H1 (cell line): ENCODE results near the gene LYRM4. TPM values are rescaled to one million over a fixed set of nuclear protein-coding genes. Genes with fewer than 3 reads are reported as not detected.

ENCODE experiments used
- ASH2L ChIP-seq: fragments of 200-600, 300-600 bp; sonication (generic); IDR thresholded peaks from one replicate; pipeline ENCODE4 v1.7.1; 2017; ENCODE audit warnings: low read length
- BCL11A ChIP-seq, 2 experiments: IDR thresholded peaks; one replicate each; pipeline ENCODE4 v1.6.1; 2011; ENCODE audit warnings: low read depth in 2 of 2, low read length in 2 of 2, mild to moderate bottlenecking in 2 of 2
- BRCA1 ChIP-seq: IDR thresholded peaks from 2 replicates; pipeline ENCODE4 v1.6.1; 2012; ENCODE audit warnings: low read depth, low read length, improper control_type of control experiment
- CTBP2 ChIP-seq: IDR thresholded peaks from 2 replicates; pipeline ENCODE4 v1.7.0; 2011; ENCODE audit warnings: borderline replicate concordance, mild to moderate bottlenecking, moderate library complexity, mixed read lengths, low read length; ENCODE audit not compliant: insufficient read depth, insufficient read length
- EZH2 ChIP-seq: fragments of 200-600 bp; sonication (generic); IDR thresholded peaks from 2 replicates; pipeline ENCODE4 v1.7.1; 2012; ENCODE audit warnings: low read depth, mild to moderate bottlenecking, moderate library complexity, low read length, inconsistent platforms; ENCODE audit not compliant: severe bottlenecking
- JUN ChIP-seq: IDR thresholded peaks from 2 replicates; pipeline ENCODE4 v1.6.1; 2011; ENCODE audit warnings: low read depth, mild to moderate bottlenecking, improper control_type of control experiment, low read length
- KDM1A ChIP-seq: fragments of 200-600, 300-600 bp; sonication (generic); IDR thresholded peaks from 2 replicates; pipeline ENCODE4 v1.7.1; 2016; ENCODE audit warnings: mild to moderate bottlenecking, low read length, borderline replicate concordance
- KDM5A ChIP-seq: fragments of 200-600 bp; IDR thresholded peaks from 2 replicates; pipeline ENCODE4 v1.7.1; 2012; ENCODE audit warnings: mild to moderate bottlenecking, low read length, inconsistent platforms, mixed read lengths
- PHF8 ChIP-seq: fragments of 200-600 bp; sonication (generic); conservative IDR thresholded peaks from 2 replicates; pipeline ENCODE4 v1.7.1; 2012; ENCODE audit warnings: low read depth, mild to moderate bottlenecking, inconsistent platforms, low read length, moderate library complexity
- POLR2A ChIP-seq, 2 experiments: IDR thresholded peaks; 1 replicate in 1 of 2; 2 replicates in 1 of 2; pipeline ENCODE4 v1.6.1; 2011; ENCODE audit warnings: low read depth in 2 of 2, low read length in 2 of 2, mild to moderate bottlenecking in 2 of 2; ENCODE audit errors: control extremely low read depth in 1 of 2
- POU5F1 ChIP-seq: IDR thresholded peaks from 2 replicates; pipeline ENCODE4 v1.6.1; 2011; ENCODE audit warnings: low read depth, mild to moderate bottlenecking, low read length, moderate library complexity
- RFX5 ChIP-seq: IDR thresholded peaks from 2 replicates; pipeline ENCODE4 v1.6.1; 2011; ENCODE audit warnings: low read depth, low read length, improper control_type of control experiment, borderline replicate concordance
- RXRA ChIP-seq: IDR thresholded peaks from 2 replicates; pipeline ENCODE4 v1.6.1; 2011; ENCODE audit warnings: low read depth, mild to moderate bottlenecking, low read length, moderate library complexity; ENCODE audit not compliant: insufficient read depth
- SIRT6 ChIP-seq: IDR thresholded peaks from one replicate; pipeline ENCODE4 v1.7.1; 2012; ENCODE audit warnings: low read length, inconsistent platforms
- SP1 ChIP-seq: IDR thresholded peaks from 2 replicates; pipeline ENCODE4 v1.6.1; 2011; ENCODE audit warnings: low read depth, low read length
- SP2 ChIP-seq: IDR thresholded peaks from 2 replicates; pipeline ENCODE4 v1.6.1; 2012; ENCODE audit warnings: mild to moderate bottlenecking, low read length, inconsistent platforms
- SP4 ChIP-seq: IDR thresholded peaks from 2 replicates; pipeline ENCODE4 v1.6.1; 2012; ENCODE audit warnings: low read length, inconsistent platforms
- SUZ12 ChIP-seq: fragments of 200-600 bp; sonication (generic); IDR thresholded peaks from 2 replicates; pipeline ENCODE4 v1.6.1; 2012; ENCODE audit warnings: mild to moderate bottlenecking, inconsistent platforms, low read length, moderate library complexity, mixed read lengths
- TAF1 ChIP-seq: IDR thresholded peaks from 2 replicates; pipeline ENCODE4 v1.6.1; 2011; ENCODE audit warnings: mild to moderate bottlenecking, low read depth, low read length
- TBP ChIP-seq: IDR thresholded peaks from 2 replicates; pipeline ENCODE4 v1.6.1; 2011; ENCODE audit warnings: low read depth, low read length, improper control_type of control experiment
- YY1 ChIP-seq: IDR thresholded peaks from 2 replicates; pipeline ENCODE4 v1.6.1; 2011; ENCODE audit warnings: low read depth, mild to moderate bottlenecking, low read length
- polyA plus RNA-seq, 7 experiments: library from polyadenylated mRNA; depleted of rRNA in 3 of 7; stranded (reverse) in 5 of 7; unstranded in 2 of 7; fragments of >200 nt in 5 of 7; fragments of 200-250 nt in 2 of 7; gene quantifications; 1 replicate in 5 of 7; 2 replicates in 1 of 7; 4 replicates in 1 of 7; pipeline versions ENCODE4 v1.2.1 to v1.2.3, GENCODE V29; 2011 to 2013; ENCODE audit warnings: missing spikeins in 2 of 7, mixed read lengths in 2 of 7
- total RNA-seq: library from RNA; stranded (reverse); fragmentation: NEBNext Ultra II Directional; extraction: Animal tissue kit (Norgen Biotek cat#: 25700); gene quantifications from 2 replicates; pipeline ENCODE4 v1.2.1, GENCODE V29; 2021
- TF ChIP-seq, protein P1 (sequence below): IDR thresholded peaks from 2 replicates; pipeline ENCODE4 v1.6.1; 2011; ENCODE audit warnings: low read depth, mild to moderate bottlenecking, low read length; ENCODE audit not compliant: insufficient read depth
- TF ChIP-seq, protein P2 (sequence below): IDR thresholded peaks from 2 replicates; pipeline ENCODE4 v1.6.1; 2012; ENCODE audit warnings: low read length, inconsistent platforms

Gene LYRM4
- total and polyA plus RNA-seq, 2 of the 8 experiments (the other 6 are each of a cell fraction or from before 2014, with no cell fraction given), result 56.6 to 62.8 TPM

- no peak for TF ChIP-seq KDM1A
- peak; percentile 92 for TF ChIP-seq KDM5A
- peak; percentile 86; the same call in 1 of the 2 replicates for TF ChIP-seq TAF1
- no peak for TF ChIP-seq RFX5
- no peak for TF ChIP-seq RXRA
- TF ChIP-seq YY1, result peak; percentile 97; the same call in 1 of the 2 replicates
- TF ChIP-seq SP2, result no peak
- TF ChIP-seq, protein P1, sequence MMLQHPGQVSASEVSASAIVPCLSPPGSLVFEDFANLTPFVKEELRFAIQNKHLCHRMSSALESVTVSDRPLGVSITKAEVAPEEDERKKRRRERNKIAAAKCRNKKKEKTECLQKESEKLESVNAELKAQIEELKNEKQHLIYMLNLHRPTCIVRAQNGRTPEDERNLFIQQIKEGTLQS, result no peak
- TF ChIP-seq BRCA1, result no peak
- no peak; the same call in 1 of the 2 replicates for TF ChIP-seq PHF8
- no peak for TF ChIP-seq TBP
- TF ChIP-seq BCL11A (IDR thresholded peaks at IDR 0.05; ENCODE audit: low read depth in 2 of 2, low read length in 2 of 2), result no peak
- TF ChIP-seq POLR2A (IDR thresholded peaks at IDR 0.05; ENCODE audit: control extremely low read depth in 1 of 2, low read depth in 2 of 2, low read length in 2 of 2), result peak; percentile 1 to 35; a peak in 1 of 3 replicates
- TF ChIP-seq EZH2, result no peak
- TF ChIP-seq SP4, result no peak
- no peak for TF ChIP-seq JUN
- peak; percentile 18 for TF ChIP-seq ASH2L
- TF ChIP-seq, protein P2, sequence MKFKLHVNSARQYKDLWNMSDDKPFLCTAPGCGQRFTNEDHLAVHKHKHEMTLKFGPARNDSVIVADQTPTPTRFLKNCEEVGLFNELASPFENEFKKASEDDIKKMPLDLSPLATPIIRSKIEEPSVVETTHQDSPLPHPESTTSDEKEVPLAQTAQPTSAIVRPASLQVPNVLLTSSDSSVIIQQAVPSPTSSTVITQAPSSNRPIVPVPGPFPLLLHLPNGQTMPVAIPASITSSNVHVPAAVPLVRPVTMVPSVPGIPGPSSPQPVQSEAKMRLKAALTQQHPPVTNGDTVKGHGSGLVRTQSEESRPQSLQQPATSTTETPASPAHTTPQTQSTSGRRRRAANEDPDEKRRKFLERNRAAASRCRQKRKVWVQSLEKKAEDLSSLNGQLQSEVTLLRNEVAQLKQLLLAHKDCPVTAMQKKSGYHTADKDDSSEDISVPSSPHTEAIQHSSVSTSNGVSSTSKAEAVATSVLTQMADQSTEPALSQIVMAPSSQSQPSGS, result no peak
- TF ChIP-seq SIRT6, result no peak
- no peak for TF ChIP-seq CTBP2
- 0 out of 2 replicates have a peak, but pooled peaks have one; percentile 2 for TF ChIP-seq SP1
- no peak for TF ChIP-seq SUZ12
- no peak for TF ChIP-seq POU5F1
Observed at GRCh38 chr6:5261545-5262109, 877 bp upstream of the LYRM4 start (continued).
